ENCODE results near the gene CCNT2. TPM values are rescaled to one million over a fixed set of nuclear protein-coding genes. Genes with fewer than 3 reads are reported as not detected.
A peak's percentile ranks its signal among the peaks of the same experiment; 100 is the strongest.
"Not testable (repeated sequence)": the region's sequence is repeated elsewhere in the genome, so short reads cannot be mapped to it uniquely, and the experiment has no call there.

CCNT2 gene
- 59.4 TPM for total RNA-seq

DNA sequence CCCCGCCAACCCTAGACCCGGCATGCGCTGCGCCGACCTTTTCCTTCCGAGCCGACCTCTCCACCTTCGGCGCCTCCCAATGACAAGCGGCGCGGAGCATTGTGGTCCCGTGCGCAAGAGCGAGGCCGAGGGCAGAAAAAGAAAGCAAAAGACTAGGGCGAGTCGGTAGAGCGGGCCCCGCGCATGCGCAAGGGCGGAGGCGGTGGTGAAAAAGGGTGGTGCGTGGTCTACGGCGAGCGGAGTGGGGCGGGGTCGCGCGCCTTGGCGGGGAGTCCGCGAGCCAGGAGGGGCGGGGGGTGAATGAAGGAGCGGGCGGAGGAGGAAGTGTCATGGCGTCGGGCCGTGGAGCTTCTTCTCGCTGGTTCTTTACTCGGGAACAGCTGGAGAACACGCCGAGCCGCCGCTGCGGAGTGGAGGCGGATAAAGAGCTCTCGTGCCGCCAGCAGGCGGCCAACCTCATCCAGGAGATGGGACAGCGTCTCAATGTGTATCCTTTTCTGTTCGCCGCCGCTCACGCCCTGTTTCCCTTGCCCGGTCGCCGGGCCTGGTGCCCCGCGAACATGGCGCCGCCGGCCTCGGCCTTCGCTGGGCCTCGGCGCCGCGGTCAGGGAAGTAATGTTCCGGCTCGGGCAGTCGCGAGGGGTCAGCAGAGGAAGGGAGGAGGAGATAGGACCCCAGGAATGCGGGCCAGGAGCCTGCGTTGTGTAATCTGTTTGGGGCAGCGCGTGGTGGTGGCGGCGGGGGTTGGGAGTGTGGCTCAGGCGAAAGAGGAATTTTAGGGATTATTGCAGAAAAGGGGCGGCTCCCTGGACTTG is at the start of gene CCNT2:
TSS of gene CCNT2 (plus strand) at position 297 of the 815 bp plus-strand sequence. CDS start at position 330, 33 bp downstream.
- DNase-seq, result peak; percentile 100

DNA sequence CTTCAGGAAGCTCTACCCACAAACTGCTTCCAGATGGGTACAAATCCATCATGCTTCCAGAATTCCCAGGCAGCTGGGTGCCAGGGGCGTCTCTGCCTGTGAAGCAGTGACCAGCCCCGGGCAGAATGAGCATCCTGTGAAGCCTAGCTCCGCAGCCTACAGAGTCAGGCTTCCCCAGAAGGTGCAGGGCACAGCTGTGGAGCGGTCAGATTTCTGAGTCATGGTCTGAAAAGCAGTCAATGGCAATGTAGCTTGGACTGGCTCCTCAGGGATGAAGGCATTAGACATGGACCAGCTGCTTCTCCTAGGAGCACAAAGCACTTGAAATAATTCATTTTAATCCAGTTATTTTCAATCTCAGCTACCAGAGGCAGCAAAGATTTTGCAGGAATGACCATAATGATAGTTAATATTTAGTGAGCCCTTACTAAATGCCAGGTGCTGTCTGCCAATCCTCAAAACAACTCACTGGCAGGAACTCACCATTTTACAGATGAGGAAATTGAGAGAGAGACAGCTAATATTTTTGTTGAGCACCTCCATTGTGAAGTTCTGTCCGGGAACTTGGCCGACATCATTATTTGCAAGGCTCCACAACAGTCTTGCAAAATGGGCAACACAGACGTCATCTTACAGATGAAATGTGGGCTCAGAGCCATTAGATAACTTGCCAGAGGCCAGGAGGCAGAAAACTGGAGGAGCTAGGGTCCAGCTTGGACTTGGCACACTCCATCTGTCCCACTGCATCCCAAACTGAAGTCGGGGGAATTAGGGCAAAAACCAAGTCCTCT is 48.5 kb upstream of the CCNT2 start:
- peak; percentile 91 for DNase-seq

GRCh38 chr2:134873152-134873551 is 45.5 kb upstream of the CCNT2 start:
- no peak for DNase-seq

GRCh38 chr2:134875309-134875708 is 43.3 kb upstream of the CCNT2 start:
- no peak for DNase-seq

GRCh38 chr2:134882773-134883172 is 35.8 kb upstream of the CCNT2 start:
- no peak for DNase-seq

DNA sequence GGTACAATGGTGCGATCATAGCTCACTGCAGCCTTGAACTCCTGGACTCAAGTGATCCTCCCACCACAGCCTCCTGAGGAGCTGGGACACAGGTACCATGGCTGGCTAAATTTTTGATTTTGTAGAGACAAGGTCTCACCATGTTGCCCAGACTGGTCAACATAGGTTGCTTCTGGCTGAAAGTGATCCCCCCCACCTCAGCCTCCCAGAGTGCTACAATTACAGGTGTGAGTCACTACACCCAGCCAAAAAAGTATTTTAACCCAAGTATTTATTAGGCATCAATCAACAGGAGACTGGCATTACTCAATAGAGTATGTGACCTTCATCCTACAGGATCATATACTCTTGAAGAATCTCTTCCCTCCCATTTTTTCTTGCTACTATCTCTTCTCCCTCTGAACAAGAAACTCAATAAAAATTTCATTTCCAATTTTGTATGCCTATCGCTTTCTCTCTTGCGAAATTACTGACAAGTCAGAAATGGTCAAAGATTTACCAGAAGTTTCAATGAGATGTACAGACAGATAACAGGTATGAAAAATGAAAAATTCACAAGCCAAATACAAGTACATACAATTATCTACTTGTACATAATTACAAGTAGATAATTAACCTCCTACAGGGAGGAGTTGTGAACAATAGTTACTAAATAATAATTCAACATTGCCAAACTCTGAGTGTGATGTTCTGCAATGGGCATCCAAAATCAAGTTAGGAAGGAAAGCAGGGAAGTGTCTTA is 34.9 kb upstream of the CCNT2 start:
- no peak for DNase-seq

GRCh38 chr2:134884435-134884834 is 34.2 kb upstream of the CCNT2 start:
- no peak for DNase-seq

DNA sequence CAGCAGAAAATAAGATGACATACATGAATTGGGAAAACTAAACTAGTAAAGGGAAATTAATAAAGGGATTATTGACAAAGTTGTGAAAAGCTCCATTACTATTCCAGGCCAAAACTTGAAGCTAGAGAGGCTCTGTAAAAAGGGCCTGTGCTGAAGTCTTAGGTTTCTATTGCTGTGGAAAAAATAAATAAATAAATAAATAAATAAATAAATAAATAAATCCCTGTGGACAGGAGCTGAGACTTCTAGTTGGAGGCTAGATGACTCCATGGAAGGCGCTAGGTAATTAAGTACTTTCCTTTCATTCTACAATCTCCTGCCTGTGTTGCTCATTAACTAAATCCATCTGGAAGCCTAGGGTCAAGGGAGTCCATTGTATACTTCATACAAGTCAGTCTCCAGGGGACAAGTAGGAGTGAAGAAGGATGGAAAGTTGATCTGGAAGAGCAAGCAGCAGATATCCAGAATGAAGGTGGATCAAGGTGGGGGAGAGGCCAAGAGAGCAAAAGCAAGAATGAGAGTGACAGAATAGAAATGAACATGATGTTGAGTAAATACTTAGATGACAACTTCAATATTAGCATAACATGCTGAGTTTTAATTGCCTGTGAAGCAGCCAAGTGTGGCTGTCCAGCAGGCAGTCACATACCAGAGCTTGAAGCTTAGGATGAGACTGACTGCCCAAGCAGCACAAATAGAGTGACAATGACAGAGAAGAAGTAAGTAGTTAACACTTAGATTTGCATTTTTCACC is 26.2 kb upstream of the CCNT2 start:
- DNase-seq, result no peak

DNA sequence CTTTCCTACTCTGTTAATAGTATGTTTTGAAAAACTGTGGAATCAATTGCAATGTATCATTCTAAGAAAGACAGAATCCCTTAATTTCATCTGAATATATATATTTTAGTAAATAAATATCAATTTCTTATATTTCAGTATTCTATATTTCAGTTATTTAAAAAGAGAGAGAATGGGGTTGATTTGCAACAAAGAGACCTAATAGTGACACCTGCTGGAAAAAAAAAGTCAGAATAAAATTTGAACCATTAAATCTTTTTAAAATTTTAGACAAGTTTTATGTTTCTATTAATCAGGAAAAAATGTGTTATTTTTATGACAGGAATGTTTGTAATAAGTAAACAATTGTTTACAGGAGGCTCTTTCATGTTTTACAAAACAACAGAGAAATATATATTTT is 20.7 kb upstream of the CCNT2 start:
- peak; percentile 32 for DNase-seq

- no peak for DNase-seq
These were observed 19.4 kb upstream of the CCNT2 start for GRCh38 chr2:134899204-134899603.

- DNase-seq, result no peak
These were observed 18.5 kb upstream of the CCNT2 start for GRCh38 chr2:134900151-134900550.

GRCh38 chr2:134903701-134904100 is 14.9 kb upstream of the CCNT2 start:
- DNase-seq, result not testable (repeated sequence)

GRCh38 chr2:134905168-134905567 is 13.5 kb upstream of the CCNT2 start:
- DNase-seq, result no peak

GRCh38 chr2:134906726-134907125 is 11.9 kb upstream of the CCNT2 start:
- DNase-seq, result no peak

GRCh38 chr2:134907441-134908116 is 11.0 kb upstream of the CCNT2 start:
- DNase-seq, result not testable (repeated sequence)

DNA sequence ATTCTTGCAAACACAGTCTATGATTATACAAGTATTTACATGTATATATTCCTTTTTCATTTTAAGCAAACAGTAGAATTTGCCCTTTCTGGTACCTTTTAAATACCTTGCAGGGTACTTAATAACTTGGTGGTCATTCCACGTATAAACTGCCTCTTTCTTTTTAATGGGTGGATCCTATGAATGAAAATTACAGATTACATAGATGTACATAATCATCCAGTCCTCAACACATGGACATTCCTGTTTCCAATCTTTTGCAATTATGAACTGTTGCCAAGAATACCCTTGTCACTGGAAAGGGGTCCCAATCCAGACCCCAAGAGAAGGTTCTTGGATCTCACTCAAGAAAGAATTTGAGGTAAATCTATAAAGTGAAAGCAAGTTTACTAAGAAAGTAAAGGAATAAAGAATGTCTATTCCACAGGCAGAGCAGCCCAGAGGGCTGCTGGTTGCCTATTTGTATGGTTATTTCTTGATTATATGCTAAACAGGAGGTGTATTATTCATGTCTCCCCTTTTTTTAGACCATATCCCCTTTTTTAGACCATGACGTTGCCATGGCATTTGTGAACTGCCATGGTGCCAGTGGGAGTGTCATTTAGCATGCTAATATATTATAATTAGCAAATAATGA is 7.7 kb upstream of the CCNT2 start:
- DNase-seq, result no peak

GRCh38 chr2:134911400-134911785 is 7.2 kb upstream of the CCNT2 start:
- no peak for DNase-seq

DNA sequence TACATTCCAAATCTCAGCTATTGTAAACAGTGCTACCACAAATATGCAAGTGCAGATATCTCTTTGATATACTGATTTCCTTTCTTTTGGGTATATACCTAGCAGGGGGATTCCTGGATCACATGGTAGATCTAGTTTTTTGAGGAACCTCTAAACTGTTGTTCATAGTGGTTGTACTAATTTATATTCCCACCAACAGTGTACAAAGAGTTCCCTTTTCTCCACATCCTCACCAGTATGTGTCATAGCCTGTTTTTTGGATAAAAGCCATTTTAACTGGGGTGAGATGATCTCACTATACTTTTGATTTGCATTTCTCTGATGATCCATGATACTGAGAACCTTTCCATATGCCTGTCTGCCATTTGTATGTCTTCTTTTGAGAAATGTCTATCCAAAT is 6.3 kb upstream of the CCNT2 start:
- no peak for DNase-seq

DNA sequence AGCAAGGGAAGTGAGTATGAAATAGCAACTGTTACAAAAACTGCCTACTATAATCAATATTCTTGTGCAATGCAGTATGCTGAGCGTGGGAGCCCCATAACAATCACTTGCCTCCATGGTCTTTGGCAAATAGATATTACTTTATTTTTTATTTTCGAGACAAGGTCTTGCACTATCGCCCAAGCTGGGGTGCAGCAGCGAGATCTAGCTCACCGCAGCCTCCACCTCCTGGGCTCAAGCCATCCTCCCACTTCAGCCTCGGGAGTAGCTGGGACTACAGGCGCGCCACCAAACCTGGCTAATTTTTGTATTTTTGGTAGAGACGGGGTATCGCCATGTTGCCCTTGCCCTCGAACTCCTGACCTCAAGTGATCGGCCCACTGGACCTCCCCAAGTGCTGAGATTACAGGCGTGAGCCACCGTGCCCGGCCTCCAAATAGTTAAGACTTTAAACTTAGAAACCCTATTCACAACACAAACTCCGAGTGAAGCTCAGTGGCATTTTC is 1.2 kb upstream of the CCNT2 start:
- no peak for DNase-seq

DNA sequence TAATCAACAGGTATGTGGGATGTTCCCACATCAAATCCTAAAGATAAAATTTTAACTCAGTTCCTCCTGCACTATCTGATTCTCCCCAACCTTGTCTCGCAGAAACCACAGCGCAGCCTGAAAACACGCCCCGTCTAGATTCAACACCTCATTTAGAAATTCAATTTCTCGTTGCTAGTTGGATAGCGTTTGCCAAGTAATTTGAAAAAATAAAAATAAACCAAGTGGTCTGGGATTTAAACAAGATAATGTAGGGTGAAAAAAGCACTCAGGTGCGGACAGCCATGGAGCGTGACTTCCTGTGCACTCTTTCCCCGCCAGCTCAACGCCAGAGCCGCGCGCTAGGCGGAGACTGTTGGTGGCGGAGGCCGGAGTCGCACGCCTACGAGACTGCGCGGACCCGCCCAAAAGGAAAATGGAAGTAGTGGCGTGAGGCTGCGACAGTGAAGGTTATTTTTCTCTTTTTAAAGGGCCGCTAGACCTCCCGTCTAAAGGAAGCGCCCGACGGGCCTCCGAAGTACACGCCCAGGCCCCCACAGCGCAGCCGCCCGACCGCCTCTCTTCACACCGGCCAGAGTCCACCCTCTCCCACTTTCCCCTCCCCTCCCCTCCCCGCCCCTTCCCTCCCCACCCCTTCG is 615 bp upstream of the CCNT2 start:
- no peak for DNase-seq
